Measurements from ENCODE around the gene HIKESHI.

HIKESHI gene

DNA sequence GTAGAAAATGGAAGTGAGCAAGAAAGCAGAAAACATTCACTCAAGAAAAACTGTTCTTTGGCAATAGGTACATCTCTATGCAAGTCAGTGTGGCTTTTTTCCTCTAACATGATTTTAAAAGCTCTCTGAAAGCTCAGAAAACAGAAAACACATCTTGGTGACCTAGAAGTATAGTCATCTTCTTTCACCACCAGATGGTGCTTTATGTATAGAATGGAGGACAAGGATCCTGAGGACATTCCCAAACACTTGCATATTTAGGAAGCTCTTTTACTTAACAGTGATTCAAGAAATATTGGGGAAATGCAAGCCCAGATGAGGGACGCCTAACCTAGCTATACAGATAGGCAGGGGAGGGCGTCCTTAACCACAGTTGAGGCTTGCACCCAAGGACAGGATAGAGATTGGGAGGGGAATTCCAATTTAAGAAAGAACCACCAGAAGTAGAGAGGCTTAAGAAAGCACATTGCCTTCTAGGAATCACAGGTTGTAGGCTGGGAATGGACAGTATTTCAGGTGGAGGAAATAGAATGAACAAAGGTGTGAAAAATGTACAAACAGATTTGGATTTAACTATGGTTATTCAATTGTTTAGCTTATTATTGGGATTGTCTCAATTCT, 58.8 kb downstream of the HIKESHI start:
- Histone ChIP-seq H3K36me3 (no peaks in the 10 kb centered on the region), H3K27me3 (ENCODE audit: insufficient read depth, low read depth, severe bottlenecking) (no peaks in the 10 kb centered on the region), H3K9me3 (ENCODE audit: severe bottlenecking) (no peaks in the 10 kb centered on the region), H3K4me3 (ENCODE audit: low read depth, low read length) (no peak overlapping the region), H3K27ac (no peak overlapping the region)
- DNase-seq: no peak
- TF ChIP-seq CTCF (IDR thresholded peaks at IDR 0.05; ENCODE audit: low read depth, low read length): peak; percentile 35

DNA sequence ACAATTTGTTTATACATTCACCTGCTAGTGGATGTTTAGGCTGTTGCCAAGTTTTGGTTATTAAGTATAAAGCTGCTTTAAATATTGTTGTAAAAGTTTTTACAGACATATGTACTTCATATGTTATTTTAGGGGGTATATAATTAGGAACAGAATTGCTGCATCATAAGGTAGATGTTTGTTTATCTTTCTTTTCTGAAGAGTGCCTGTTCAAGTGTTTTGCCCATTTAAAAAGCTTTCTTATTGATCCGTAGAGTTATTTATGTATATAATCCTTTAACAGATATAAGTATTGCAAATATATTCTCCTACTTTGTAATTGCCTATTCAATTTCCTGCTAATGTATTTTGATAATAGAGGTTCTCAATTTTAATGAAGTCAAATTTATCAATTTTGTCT, 61.4 kb downstream of the HIKESHI start:
- Histone ChIP-seq H3K4me3 (ENCODE audit: low read depth, low read length) (no peak overlapping the region), H3K9me3 (ENCODE audit: severe bottlenecking) (no peaks in the 10 kb centered on the region), H3K27ac (no peak overlapping the region), H3K36me3 (no peaks in the 10 kb centered on the region), H3K27me3 (ENCODE audit: insufficient read depth, low read depth, severe bottlenecking) (no peaks in the 10 kb centered on the region)
- TF ChIP-seq CTCF (IDR thresholded peaks at IDR 0.05; ENCODE audit: low read depth, low read length): no peak
- no peak for DNase-seq

GRCh38 chr11:86365546-86365945, 63.5 kb downstream of the HIKESHI start:
- DNase-seq: no peak
- Histone ChIP-seq H3K36me3 (no peaks in the 10 kb centered on the region), H3K27me3 (ENCODE audit: insufficient read depth, low read depth, severe bottlenecking) (no peaks in the 10 kb centered on the region), H3K9me3 (ENCODE audit: severe bottlenecking) (no peaks in the 10 kb centered on the region), H3K4me3 (ENCODE audit: low read depth, low read length) (no peak overlapping the region), H3K27ac (no peak overlapping the region)
- no peak for TF ChIP-seq CTCF (IDR thresholded peaks at IDR 0.05; ENCODE audit: low read depth, low read length)

DNA sequence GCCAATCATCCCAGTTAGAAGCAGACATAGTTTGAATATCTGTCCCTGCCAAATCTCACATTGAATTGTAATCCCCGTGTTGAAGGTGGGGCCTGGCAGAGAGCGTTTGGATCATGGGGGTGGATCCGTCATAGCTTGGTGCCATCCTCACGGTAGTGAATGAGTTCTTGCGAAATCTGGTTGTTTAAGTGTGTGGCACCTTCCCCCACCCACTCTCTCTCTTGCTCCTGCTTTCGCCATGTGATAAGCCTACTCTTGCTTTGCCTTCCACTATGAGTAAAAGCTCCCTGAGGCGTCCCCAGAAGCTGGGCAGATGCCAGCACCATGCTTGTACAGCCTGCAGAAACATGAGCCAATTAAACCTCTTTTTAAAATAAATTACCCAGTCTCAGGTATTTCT, 67.6 kb downstream of the HIKESHI start:
- Histone ChIP-seq H3K9me3 (ENCODE audit: severe bottlenecking) (no peaks in the 10 kb centered on the region), H3K36me3 (no peaks in the 10 kb centered on the region), H3K4me3 (ENCODE audit: low read depth, low read length) (no peak overlapping the region), H3K27ac (no peak overlapping the region), H3K27me3 (ENCODE audit: insufficient read depth, low read depth, severe bottlenecking) (no peaks in the 10 kb centered on the region)
- no peak for TF ChIP-seq CTCF (IDR thresholded peaks at IDR 0.05; ENCODE audit: low read depth, low read length)
- DNase-seq: no peak

GRCh38 chr11:86370171-86370570, 68.1 kb downstream of the HIKESHI start:
- no peak for DNase-seq
- Histone ChIP-seq H3K27me3 (ENCODE audit: insufficient read depth, low read depth, severe bottlenecking) (no peaks in the 10 kb centered on the region), H3K27ac (no peak overlapping the region), H3K36me3 (no peaks in the 10 kb centered on the region), H3K4me3 (ENCODE audit: low read depth, low read length) (no peak overlapping the region), H3K9me3 (ENCODE audit: severe bottlenecking) (no peaks in the 10 kb centered on the region)
- TF ChIP-seq CTCF (IDR thresholded peaks at IDR 0.05; ENCODE audit: low read depth, low read length): no peak

- DNase-seq: no peak
- no peak overlapping the region for H3K4me3 ChIP-seq (ENCODE audit: low read depth, low read length)
- no peaks in the 10 kb centered on the region for H3K36me3 ChIP-seq
- H3K9me3 ChIP-seq (ENCODE audit: severe bottlenecking): no peaks in the 10 kb centered on the region
- H3K27me3 ChIP-seq (ENCODE audit: insufficient read depth, low read depth, severe bottlenecking): no peaks in the 10 kb centered on the region
- TF ChIP-seq CTCF (IDR thresholded peaks at IDR 0.05; ENCODE audit: low read depth, low read length): no peak
- H3K27ac ChIP-seq: no peak overlapping the region
Measured at GRCh38 chr11:86370922-86371594, 69.0 kb downstream of the HIKESHI start.

Data from WERI-Rb-1 (cell line).